Measurements from ENCODE around the gene ARRDC4. TPM values are rescaled to one million over a fixed set of nuclear protein-coding genes. Genes with fewer than 3 reads are reported as not detected.

Gene ARRDC4
- total and polyA plus RNA-seq, 2 of the 4 experiments (the other 2 are of a cell fraction): 5.3 to 9.1 TPM

GRCh38 chr15:97929456-97930229 lies 30.9 kb upstream of the ARRDC4 start:
- Histone ChIP-seq H3K4me3 (ENCODE audit: insufficient read depth, low read depth, low read length) (no peak overlapping the region), H3K23ac (ENCODE audit: low read depth, low read length) (no peak overlapping the region), H4K8ac (ENCODE audit: low read depth in 2 of 2, low read length in 2 of 2) (no peak overlapping the region), H2BK120ac (ENCODE audit: low read depth, low read length) (no peak overlapping the region), H3K56ac (ENCODE audit: extremely low read depth, insufficient read depth, low read length) (no peak overlapping the region), H3K4ac (ENCODE audit: low read depth, low read length) (no peak overlapping the region), H3K79me1 (ENCODE audit: low read depth in 1 of 2, low read length in 2 of 2) (no peaks in the 10 kb centered on the region), H3K14ac (replicated peaks; ENCODE audit: low read depth, low read length) (no peak overlapping the region), H2AK5ac (ENCODE audit: low read depth, low read length) (no peak overlapping the region), H3K9me3 (ENCODE audit: control insufficient read depth, insufficient read depth, low read length) (peaks cover 2% of the 10 kb centered on the region; the same call in 1 of the 2 replicates), H2BK5ac (ENCODE audit: low read depth, low read length, poor library complexity, severe bottlenecking) (no peak overlapping the region), H3K4me1 (ENCODE audit: control insufficient read depth, insufficient read depth, low read length) (no peaks in the 10 kb centered on the region), H3K27me3 (ENCODE audit: control insufficient read depth, insufficient read depth, low read length) (no peaks in the 10 kb centered on the region), H3K9me1 (ENCODE audit: insufficient read depth, low read length) (no peaks in the 10 kb centered on the region), H3K36me3 (ENCODE audit: control insufficient read depth, insufficient read depth, low read length) (no peaks in the 10 kb centered on the region), H3K9ac (ENCODE audit: low read depth, low read length) (no peak overlapping the region), H2AFZ (replicated peaks; ENCODE audit: low read length, poor library complexity) (no peak overlapping the region), H4K20me1 (ENCODE audit: insufficient read depth, low read length) (no peaks in the 10 kb centered on the region), H3K4me2 (ENCODE audit: low read depth, low read length) (no peak overlapping the region), H4K5ac (ENCODE audit: low read depth, low read length) (no peak overlapping the region), H3K27ac (ENCODE audit: insufficient read depth, low read length) (no peak overlapping the region), H2BK15ac (ENCODE audit: low read depth, low read length) (no peak overlapping the region), H2BK20ac (ENCODE audit: low read depth, low read length) (no peak overlapping the region), H4K91ac (ENCODE audit: insufficient read depth, low read depth, low read length) (no peak overlapping the region), H2AK9ac (replicated peaks; ENCODE audit: low read depth, low read length, poor library complexity) (no peak overlapping the region), H3K18ac (ENCODE audit: low read depth, low read length) (no peak overlapping the region)
- WGBS, 2 experiments (ENCODE audit: extremely low coverage in 2 of 2, insufficient read length in 1 of 2): no CpG with 5 or more reads among the region's 6 CpGs
- TF ChIP-seq SMC3 (IDR thresholded peaks at IDR 0.05; ENCODE audit: low read depth, low read length) (no peak), USF2 (IDR thresholded peaks at IDR 0.05; ENCODE audit: low read depth, low read length) (no peak), CTCF (conservative IDR thresholded peaks at IDR 0.05; ENCODE audit: low read depth, low read length) (no peak), FOS (IDR thresholded peaks at IDR 0.05; ENCODE audit: low read depth, low read length) (no peak), ELK1 (IDR thresholded peaks at IDR 0.05; ENCODE audit: borderline replicate concordance, low read depth, low read length) (no peak), RFX5 (IDR thresholded peaks at IDR 0.05; ENCODE audit: low read depth, low read length) (no peak), MAFK (IDR thresholded peaks at IDR 0.05; ENCODE audit: low read depth, low read length) (no peak), MAZ (IDR thresholded peaks at IDR 0.05; ENCODE audit: borderline replicate concordance, low read depth, low read length) (no peak), CHD1 (IDR thresholded peaks at IDR 0.05; ENCODE audit: low read depth, low read length) (no peak), BHLHE40 (IDR thresholded peaks at IDR 0.05; ENCODE audit: low read depth, low read length) (no peak), POLR2A (IDR thresholded peaks at IDR 0.05; ENCODE audit: low read depth, low read length) (no peak), NFE2L2 (IDR thresholded peaks at IDR 0.05; ENCODE audit: low read depth, low read length) (no peak), CEBPB (IDR thresholded peaks at IDR 0.05; ENCODE audit: low read depth, low read length) (no peak), MXI1 (IDR thresholded peaks at IDR 0.05; ENCODE audit: borderline replicate concordance, low read depth, low read length) (no peak), RAD21 (IDR thresholded peaks at IDR 0.05; ENCODE audit: low read length) (no peak), RCOR1 (IDR thresholded peaks at IDR 0.05; ENCODE audit: insufficient replicate concordance, low read length) (no peak)
- ChIA-PET POLR2A (ENCODE audit: unreplicated experiment) (no interaction called here), CTCF (interaction anchor here (0.6 kb wide), 1 partner anchor 1610 kb away, joined by 3 read pairs; no protein-coding TSS in a partner anchor)
- in situ Hi-C loops (cut with MboI; ENCODE audit: low sequenced_read_pairs) (no loop called here), intact Hi-C loops (cut with micrococcal nuclease) (no loop called here), dilution Hi-C loops (cut with HindIII; ENCODE audit: low sequenced_read_pairs, unreplicated experiment) (no loop called here)
- ATAC-seq (ENCODE audit: low read depth) (no peak), DNase-seq (no peak)
- no TSS peak for BruUV-seq (replicated peaks)

All from IMR-90 (cell line).